Colon (tissue), 2 donors: ENCODE data around the gene BORCS6.
A peak's percentile ranks its signal among the peaks of the same experiment; 100 is the strongest.

ENCODE experiments used
- FAIRE-seq: peaks from 2 replicates; lab custom pipeline; 2012; peaks lifted over from hg19 to GRCh38; lab: Jason Lieb, UNC
- donor health status: control.
- donor health status: control.

The BORCS6 gene

GRCh38 chr17:8142158-8142886 is 47.7 kb downstream of the BORCS6 start:
- FAIRE-seq, result no peak

GRCh38 chr17:8141741-8142140 is 48.2 kb downstream of the BORCS6 start:
- FAIRE-seq, result no peak

GRCh38 chr17:8141045-8141444 is 48.9 kb downstream of the BORCS6 start:
- no peak for FAIRE-seq

GRCh38 chr17:8140065-8141029 is 49.6 kb downstream of the BORCS6 start:
- FAIRE-seq, result no peak

- FAIRE-seq, result peak; percentile 80
These were observed 51.2 kb downstream of the BORCS6 start for GRCh38 chr17:8138672-8139371.

GRCh38 chr17:8138374-8138671 is 51.7 kb downstream of the BORCS6 start:
- FAIRE-seq, result no peak
